Keratinocyte (primary cell): ENCODE results near the gene NPRL2. TPM values are rescaled to one million over a fixed set of nuclear protein-coding genes. Genes with fewer than 3 reads are reported as not detected.
"Not testable (repeated sequence)": the region's sequence is repeated elsewhere in the genome, so short reads cannot be mapped to it uniquely, and the experiment has no call there.

Experiments used
- DNase-seq: peaks from one replicate; pipeline ENCODE4 v3.0.0-alpha.2; 2011; ENCODE audit warnings: low read depth, missing footprints, low spot score
- FAIRE-seq: peaks from 2 replicates; lab custom pipeline; 2011; peaks lifted over from hg19 to GRCh38; lab: Jason Lieb, UNC
- H2AFZ ChIP-seq: 2 replicates; pipeline ENCODE4 v1.6.0; 2012; ENCODE audit warnings: low read length, control low read depth, inconsistent platforms; ENCODE audit not compliant: control insufficient read depth
- H3K27ac ChIP-seq: 2 replicates; pipeline ENCODE4 v1.5.1; 2011; ENCODE audit warnings: low read length; ENCODE audit not compliant: control insufficient read depth, insufficient read depth
- H3K27me3 ChIP-seq: 3 replicates; pipeline ENCODE4 v1.6.0; 2011; ENCODE audit warnings: low read length; ENCODE audit not compliant: control insufficient read depth, insufficient read depth; ENCODE audit errors: extremely low read depth
- H3K36me3 ChIP-seq, 2 experiments: 2 replicates in 1 of 2; 3 replicates in 1 of 2; pipeline ENCODE4 v1.5.1; 2011; ENCODE audit warnings: low read length in 2 of 2, mild to moderate bottlenecking in 1 of 2; ENCODE audit not compliant: control insufficient read depth in 2 of 2, insufficient read depth in 2 of 2; ENCODE audit errors: extremely low read depth in 1 of 2
- H3K4me1 ChIP-seq: 3 replicates; pipeline ENCODE4 v1.5.1; 2011; ENCODE audit warnings: low read length; ENCODE audit not compliant: control insufficient read depth, insufficient read depth; ENCODE audit errors: extremely low read depth
- H3K4me2 ChIP-seq: 3 replicates; pipeline ENCODE4 v1.6.0; 2011; ENCODE audit warnings: low read depth, low read length; ENCODE audit not compliant: control insufficient read depth, insufficient read depth; ENCODE audit errors: extremely low read depth
- H3K4me3 ChIP-seq, 3 experiments: fragments of 200-600 bp in 1 of 3; sonication (generic) in 1 of 3; 2 replicates in 2 of 3; 3 replicates in 1 of 3; pipeline ENCODE4 v1.5.1; 2011 to 2016; ENCODE audit warnings: low read length in 3 of 3, mild to moderate bottlenecking in 3 of 3, control low read depth in 2 of 3, inconsistent platforms in 1 of 3, low read depth in 1 of 3, mixed read lengths in 1 of 3, mixed run types in 1 of 3, moderate library complexity in 1 of 3; ENCODE audit not compliant: control insufficient read depth in 2 of 3, insufficient read depth in 2 of 3; ENCODE audit errors: extremely low read depth in 1 of 3
- H3K79me2 ChIP-seq: 2 replicates; pipeline ENCODE4 v1.6.0; 2012; ENCODE audit warnings: low read length; ENCODE audit not compliant: control insufficient read depth, insufficient read depth
- H3K9ac ChIP-seq: 3 replicates; pipeline ENCODE4 v1.6.0; 2011; ENCODE audit warnings: low read length; ENCODE audit not compliant: control insufficient read depth, insufficient read depth; ENCODE audit errors: extremely low read depth
- H3K9me1 ChIP-seq: 3 replicates; pipeline ENCODE4 v1.6.0; 2011; ENCODE audit warnings: low read length; ENCODE audit not compliant: control insufficient read depth, insufficient read depth; ENCODE audit errors: extremely low read depth
- H3K9me3 ChIP-seq: 2 replicates; pipeline ENCODE4 v1.5.1; 2012; ENCODE audit warnings: low read depth, low read length; ENCODE audit not compliant: control insufficient read depth
- H4K20me1 ChIP-seq: 3 replicates; pipeline ENCODE4 v1.6.0; 2011; ENCODE audit warnings: low read length; ENCODE audit not compliant: control insufficient read depth, insufficient read depth; ENCODE audit errors: extremely low read depth
- EZH2 ChIP-seq: IDR thresholded peaks from one replicate; pipeline ENCODE4 v1.6.1; 2012; ENCODE audit warnings: inconsistent platforms, mild to moderate bottlenecking, low read length, moderate library complexity
- dilution Hi-C: fragments of 300-500 bp; cut with MboI; formaldehyde crosslinking; loops from one replicate; pipeline ENCODE4 v1.7.0; 2020; ENCODE audit warnings: low sequenced_read_pairs; ENCODE audit not compliant: extremely low pct_ligation_motif_present
- polyA plus RNA-seq, 5 experiments: library from polyadenylated mRNA; depleted of rRNA in 3 of 5; stranded (reverse) in 3 of 5; stranded (forward) in 1 of 5; unstranded in 1 of 5; fragments of >200 nt; gene quantifications; 1 replicate in 1 of 5; 2 replicates in 3 of 5; 3 replicates in 1 of 5; pipeline versions ENCODE4 v1.2.1 to v1.2.3, GENCODE V29; 2011 to 2012; ENCODE audit warnings: missing spikeins in 2 of 5, low read depth in 1 of 5, low replicate concordance in 1 of 5
- TF ChIP-seq, protein P1 (sequence below), 3 experiments: IDR thresholded peaks in 1 of 3; conservative IDR thresholded peaks in 1 of 3; optimal IDR thresholded peaks in 1 of 3; 2 replicates in 2 of 3; 3 replicates in 1 of 3; pipeline versions ENCODE3 to v1.5.1; 2011; ENCODE audit warnings: low read length in 3 of 3, mild to moderate bottlenecking in 3 of 3, moderate library complexity in 2 of 3, control low read depth in 1 of 3, inconsistent platforms in 1 of 3; ENCODE audit not compliant: insufficient read depth in 2 of 3; ENCODE audit errors: extremely low read depth in 1 of 3

The NPRL2 gene
- polyA plus RNA-seq, 1 donor (not counting 4 experiments of a cell fraction or from before 2014, with no cell fraction given), result 20.6 TPM

DNA sequence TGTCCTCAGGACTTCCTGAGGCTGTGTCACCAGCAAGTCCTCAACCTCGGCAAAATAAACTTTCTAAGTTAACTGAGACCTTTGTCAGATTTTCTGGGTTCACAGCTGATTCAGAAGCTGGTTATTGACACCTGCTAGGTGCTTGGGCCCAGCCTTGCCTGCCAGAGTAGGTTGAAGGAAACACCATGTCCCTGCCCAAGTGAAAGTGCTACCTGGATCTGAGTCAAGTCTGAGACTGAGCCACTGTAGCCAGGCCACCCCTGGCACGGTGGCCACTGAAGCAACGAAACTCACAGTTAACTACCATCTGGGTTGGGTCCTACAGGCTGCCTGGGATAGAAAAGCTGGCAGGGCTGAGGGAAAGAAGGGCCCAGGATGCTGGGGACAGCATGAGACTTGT, 36.2 kb downstream of the NPRL2 start:
- Histone ChIP-seq H3K4me1 (peaks cover 45% of the 10 kb centered on the region), H3K9me3 (no peaks in the 10 kb centered on the region), H3K4me2 (no peak overlapping the region), H3K4me3 (no peak overlapping the region), H4K20me1 (no peaks in the 10 kb centered on the region), H3K9ac (no peak overlapping the region), H3K36me3 (peaks cover 11 to 20% of the 10 kb centered on the region in 2 experiments), H3K9me1 (peaks cover 7% of the 10 kb centered on the region), H2AFZ (no peak overlapping the region), H3K79me2 (peaks cover 19% of the 10 kb centered on the region), H3K27me3 (no peaks in the 10 kb centered on the region), H3K27ac (no peak overlapping the region)
- dilution Hi-C loops, result no loop called here
- TF ChIP-seq, protein P1, sequence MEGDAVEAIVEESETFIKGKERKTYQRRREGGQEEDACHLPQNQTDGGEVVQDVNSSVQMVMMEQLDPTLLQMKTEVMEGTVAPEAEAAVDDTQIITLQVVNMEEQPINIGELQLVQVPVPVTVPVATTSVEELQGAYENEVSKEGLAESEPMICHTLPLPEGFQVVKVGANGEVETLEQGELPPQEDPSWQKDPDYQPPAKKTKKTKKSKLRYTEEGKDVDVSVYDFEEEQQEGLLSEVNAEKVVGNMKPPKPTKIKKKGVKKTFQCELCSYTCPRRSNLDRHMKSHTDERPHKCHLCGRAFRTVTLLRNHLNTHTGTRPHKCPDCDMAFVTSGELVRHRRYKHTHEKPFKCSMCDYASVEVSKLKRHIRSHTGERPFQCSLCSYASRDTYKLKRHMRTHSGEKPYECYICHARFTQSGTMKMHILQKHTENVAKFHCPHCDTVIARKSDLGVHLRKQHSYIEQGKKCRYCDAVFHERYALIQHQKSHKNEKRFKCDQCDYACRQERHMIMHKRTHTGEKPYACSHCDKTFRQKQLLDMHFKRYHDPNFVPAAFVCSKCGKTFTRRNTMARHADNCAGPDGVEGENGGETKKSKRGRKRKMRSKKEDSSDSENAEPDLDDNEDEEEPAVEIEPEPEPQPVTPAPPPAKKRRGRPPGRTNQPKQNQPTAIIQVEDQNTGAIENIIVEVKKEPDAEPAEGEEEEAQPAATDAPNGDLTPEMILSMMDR (optimal IDR thresholded peaks at IDR 0.05 in 1 of 3, IDR thresholded peaks at IDR 0.05 in 1 of 3, conservative IDR thresholded peaks at IDR 0.05 in 1 of 3; ENCODE audit: extremely low read depth in 1 of 3, insufficient read depth in 2 of 3, low read length in 3 of 3), result no peak
- no peak for TF ChIP-seq EZH2
- DNase-seq (no peak), FAIRE-seq (no peak)

DNA sequence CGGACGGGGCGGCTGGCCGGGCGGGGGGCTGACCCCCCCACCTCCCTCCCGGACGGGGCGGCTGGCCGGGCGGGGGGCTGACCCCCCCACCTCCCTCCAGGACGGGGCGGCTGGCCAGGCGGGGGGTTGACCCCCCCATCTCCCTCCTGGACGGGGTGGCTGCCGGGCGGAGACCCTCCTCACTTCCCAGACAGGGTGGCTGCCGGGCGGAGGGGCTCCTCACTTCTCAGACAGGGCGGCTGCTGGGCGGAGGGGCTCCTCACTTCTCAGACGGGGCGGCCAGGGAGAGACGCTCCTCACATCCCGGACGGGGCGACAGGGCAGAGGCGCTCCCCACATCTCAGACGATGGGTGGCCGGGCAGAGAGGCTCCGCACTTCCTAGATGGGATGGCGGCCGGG, 38.5 kb downstream of the NPRL2 start:
- H3K79me2 ChIP-seq, dilution Hi-C loops, H2AFZ ChIP-seq, DNase-seq, FAIRE-seq, H4K20me1 ChIP-seq, H3K27me3 ChIP-seq, H3K36me3 ChIP-seq, H3K27ac ChIP-seq, H3K9me3 ChIP-seq, H3K4me2 ChIP-seq, H3K9me1 ChIP-seq: not testable (repeated sequence)
- H3K4me3 ChIP-seq, result peak overlapping the region in 1 of 3 experiments; percentile 41
- H3K9ac ChIP-seq, result peak overlapping the region; percentile 56
- H3K4me1 ChIP-seq, result peaks cover 24% of the 10 kb centered on the region

DNA sequence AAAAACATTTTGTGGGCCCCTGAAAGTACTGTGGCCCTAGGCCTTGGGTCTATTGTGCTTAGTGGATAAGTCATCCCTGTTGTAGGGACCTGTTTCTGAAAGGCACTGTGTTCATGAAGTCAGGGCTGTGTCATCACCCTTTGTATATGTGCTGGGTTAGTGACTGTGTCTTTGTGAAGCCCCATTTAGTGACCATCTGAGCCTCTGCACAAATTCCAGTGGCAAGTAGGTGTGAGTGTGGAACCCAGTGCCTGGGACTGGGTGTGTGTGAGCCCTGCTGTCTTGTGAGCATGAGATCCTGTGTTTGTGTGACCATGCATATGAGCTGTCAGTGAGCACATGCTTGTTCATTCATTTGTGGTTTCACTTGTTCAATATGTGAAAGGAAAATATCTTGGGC, 46.0 kb downstream of the NPRL2 start:
- H3K4me3 ChIP-seq, result no peak overlapping the region
- H3K27ac ChIP-seq, result peak overlapping the region; percentile 73
- peak overlapping the region; percentile 1 for H3K9ac ChIP-seq
- FAIRE-seq, result peak; percentile 79
- no peaks in the 10 kb centered on the region for H3K36me3 ChIP-seq
- H3K27me3 ChIP-seq, result no peaks in the 10 kb centered on the region
- peaks cover 33% of the 10 kb centered on the region for H3K4me1 ChIP-seq
- H2AFZ ChIP-seq, result no peak overlapping the region
- peaks cover 3% of the 10 kb centered on the region for H3K79me2 ChIP-seq
- peaks cover 2% of the 10 kb centered on the region for H3K9me1 ChIP-seq
- no peaks in the 10 kb centered on the region for H3K9me3 ChIP-seq
- dilution Hi-C loops, result no loop called here
- no peak overlapping the region for H3K4me2 ChIP-seq
- H4K20me1 ChIP-seq, result no peaks in the 10 kb centered on the region
- DNase-seq, result no peak
- TF ChIP-seq EZH2, result no peak
- TF ChIP-seq, protein P1 (optimal IDR thresholded peaks at IDR 0.05 in 1 of 3, IDR thresholded peaks at IDR 0.05 in 1 of 3, conservative IDR thresholded peaks at IDR 0.05 in 1 of 3; ENCODE audit: extremely low read depth in 1 of 3, insufficient read depth in 2 of 3, low read length in 3 of 3), result no peak
